Type B pancreatic cell (in vitro differentiated cells): ENCODE results near the gene MICAL3. TPM values are rescaled to one million over a fixed set of nuclear protein-coding genes. Genes with fewer than 3 reads are reported as not detected.

Experiments used
- DNase-seq: peaks from one replicate; pipeline ENCODE4 v3.0.0; 2021; ENCODE audit warnings: mixed read lengths; ENCODE audit not compliant: unreplicated experiment; ENCODE audit errors: extremely low spot score
- H3K27ac Mint-ChIP-seq: 2 replicates; pipeline ENCODE4 v1.8.0; 2021; ENCODE audit warnings: mild to moderate bottlenecking, mixed read lengths
- H3K27me3 Mint-ChIP-seq: 2 replicates; pipeline ENCODE4 v1.8.0; 2021; ENCODE audit warnings: mixed read lengths
- H3K36me3 Mint-ChIP-seq: 2 replicates; pipeline ENCODE4 v1.8.0; 2021; ENCODE audit warnings: mixed read lengths
- H3K4me1 Mint-ChIP-seq: one replicate; pipeline ENCODE4 v1.8.0; 2021; ENCODE audit warnings: mixed read lengths; ENCODE audit not compliant: unreplicated experiment
- H3K4me3 Mint-ChIP-seq: 2 replicates; pipeline ENCODE4 v1.8.0; 2021; ENCODE audit warnings: mild to moderate bottlenecking, mixed read lengths
- H3K9me3 Mint-ChIP-seq: 2 replicates; pipeline ENCODE4 v1.8.0; 2021; ENCODE audit warnings: mixed read lengths
- total RNA-seq: library from RNA; stranded (reverse); gene quantifications from 2 replicates; pipeline ENCODE4 v1.2.1, GENCODE V29; 2021; ENCODE audit warnings: low replicate concordance
- TF ChIP-seq, protein P1 (sequence below): fragments of 200-600 bp; sonication (generic); conservative IDR thresholded peaks from 2 replicates; pipeline ENCODE4 v1.5.0; 2021; ENCODE audit warnings: antibody characterized with exemption, mild to moderate bottlenecking

MICAL3 gene
- total RNA-seq, 1 donor from 2014 or later = 56.4 TPM

DNA sequence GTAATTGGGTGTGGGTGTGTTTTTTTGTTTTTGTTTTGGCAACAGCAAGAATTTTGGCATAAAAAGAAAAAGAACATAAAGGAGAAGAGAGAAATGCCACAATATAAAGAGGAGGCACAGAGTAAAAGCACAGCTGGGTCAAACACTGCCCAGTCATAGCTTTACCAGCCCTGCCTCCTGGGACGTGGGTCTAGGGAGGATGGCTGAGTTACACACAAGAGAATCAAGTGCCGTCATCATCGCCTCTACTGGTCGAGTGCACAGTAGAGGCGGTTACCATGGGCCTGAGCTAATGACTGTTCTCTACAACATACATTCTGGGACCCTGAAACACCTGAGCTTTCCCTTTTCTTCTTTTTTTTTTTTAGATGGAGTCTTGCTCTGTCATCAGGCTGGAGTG is 162.5 kb downstream of the MICAL3 start:
- Mint-ChIP-seq H3K9me3 (no peaks in the 10 kb centered on the region), H3K36me3 (peaks cover 13% of the 10 kb centered on the region), H3K27me3 (no peaks in the 10 kb centered on the region), H3K27ac (no peak overlapping the region), H3K4me3 (no peak overlapping the region), H3K4me1 (peaks cover 2% of the 10 kb centered on the region)
- no peak for DNase-seq
- TF ChIP-seq, protein P1, sequence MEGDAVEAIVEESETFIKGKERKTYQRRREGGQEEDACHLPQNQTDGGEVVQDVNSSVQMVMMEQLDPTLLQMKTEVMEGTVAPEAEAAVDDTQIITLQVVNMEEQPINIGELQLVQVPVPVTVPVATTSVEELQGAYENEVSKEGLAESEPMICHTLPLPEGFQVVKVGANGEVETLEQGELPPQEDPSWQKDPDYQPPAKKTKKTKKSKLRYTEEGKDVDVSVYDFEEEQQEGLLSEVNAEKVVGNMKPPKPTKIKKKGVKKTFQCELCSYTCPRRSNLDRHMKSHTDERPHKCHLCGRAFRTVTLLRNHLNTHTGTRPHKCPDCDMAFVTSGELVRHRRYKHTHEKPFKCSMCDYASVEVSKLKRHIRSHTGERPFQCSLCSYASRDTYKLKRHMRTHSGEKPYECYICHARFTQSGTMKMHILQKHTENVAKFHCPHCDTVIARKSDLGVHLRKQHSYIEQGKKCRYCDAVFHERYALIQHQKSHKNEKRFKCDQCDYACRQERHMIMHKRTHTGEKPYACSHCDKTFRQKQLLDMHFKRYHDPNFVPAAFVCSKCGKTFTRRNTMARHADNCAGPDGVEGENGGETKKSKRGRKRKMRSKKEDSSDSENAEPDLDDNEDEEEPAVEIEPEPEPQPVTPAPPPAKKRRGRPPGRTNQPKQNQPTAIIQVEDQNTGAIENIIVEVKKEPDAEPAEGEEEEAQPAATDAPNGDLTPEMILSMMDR = no peak

DNA sequence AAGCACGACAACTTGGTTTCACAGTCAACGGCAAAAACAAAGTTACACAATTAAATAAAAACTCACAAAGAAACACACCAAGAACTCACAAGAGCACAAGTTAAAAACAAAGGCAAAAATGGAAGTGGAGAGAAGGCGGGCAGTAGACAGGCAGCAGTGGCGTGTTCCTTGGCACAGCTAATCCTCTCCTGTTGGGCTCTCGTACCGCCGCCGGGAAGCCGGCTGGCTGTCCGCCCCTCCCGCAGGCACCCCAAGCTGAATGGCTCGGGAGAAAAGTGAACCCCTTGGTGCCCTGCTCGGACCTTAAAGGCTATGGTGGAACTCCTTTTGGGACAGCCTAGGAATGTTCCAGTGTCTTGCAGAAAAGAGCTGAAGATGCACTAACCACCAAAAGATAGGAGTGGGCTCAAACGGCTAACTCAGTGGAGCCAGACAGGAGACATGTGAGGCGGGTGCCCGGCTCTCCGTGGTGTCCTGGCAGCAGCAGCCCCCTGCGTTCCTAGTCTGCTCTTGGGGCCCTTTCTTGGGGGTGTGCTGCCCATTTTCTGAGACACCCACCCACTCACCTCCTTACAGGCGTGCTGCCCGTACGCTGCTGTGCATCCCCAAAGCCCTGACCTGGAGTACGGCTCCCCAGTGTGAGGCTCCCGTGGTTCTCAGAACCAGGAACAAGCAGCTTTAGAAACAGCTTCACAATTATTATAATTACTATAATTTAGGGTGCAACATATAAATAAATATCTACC is 164.0 kb downstream of the MICAL3 start:
- no peaks in the 10 kb centered on the region for H3K9me3 Mint-ChIP-seq
- DNase-seq = no peak
- no peak overlapping the region for H3K27ac Mint-ChIP-seq
- H3K4me3 Mint-ChIP-seq = no peak overlapping the region
- H3K36me3 Mint-ChIP-seq = peaks cover 11% of the 10 kb centered on the region
- TF ChIP-seq, protein P1 = no peak
- no peaks in the 10 kb centered on the region for H3K4me1 Mint-ChIP-seq
- no peaks in the 10 kb centered on the region for H3K27me3 Mint-ChIP-seq

DNA sequence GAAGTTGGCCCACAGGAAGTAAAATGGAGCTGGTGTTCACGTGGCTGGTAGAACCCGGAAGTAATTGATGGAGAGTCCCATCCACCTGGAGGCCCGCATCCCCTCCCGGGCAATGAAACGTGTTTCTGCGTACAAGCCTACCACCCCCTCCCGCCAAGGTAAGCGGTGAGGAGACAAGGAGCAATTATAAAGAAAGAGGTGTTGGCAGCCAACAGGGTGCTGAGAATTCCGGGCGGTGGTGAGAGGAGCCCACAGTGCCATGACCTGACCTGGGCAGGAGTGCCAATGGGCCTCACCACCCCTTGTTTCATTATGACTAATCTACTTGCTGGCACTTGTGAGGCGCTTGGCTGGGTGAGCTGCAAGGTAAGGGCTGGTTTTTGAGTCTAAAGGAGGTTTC is 166.3 kb downstream of the MICAL3 start:
- DNase-seq = no peak
- Mint-ChIP-seq H3K27ac (no peak overlapping the region), H3K4me1 (no peaks in the 10 kb centered on the region), H3K4me3 (no peak overlapping the region), H3K27me3 (no peaks in the 10 kb centered on the region), H3K36me3 (peaks cover 4% of the 10 kb centered on the region), H3K9me3 (no peaks in the 10 kb centered on the region)
- TF ChIP-seq, protein P1 = no peak

DNA sequence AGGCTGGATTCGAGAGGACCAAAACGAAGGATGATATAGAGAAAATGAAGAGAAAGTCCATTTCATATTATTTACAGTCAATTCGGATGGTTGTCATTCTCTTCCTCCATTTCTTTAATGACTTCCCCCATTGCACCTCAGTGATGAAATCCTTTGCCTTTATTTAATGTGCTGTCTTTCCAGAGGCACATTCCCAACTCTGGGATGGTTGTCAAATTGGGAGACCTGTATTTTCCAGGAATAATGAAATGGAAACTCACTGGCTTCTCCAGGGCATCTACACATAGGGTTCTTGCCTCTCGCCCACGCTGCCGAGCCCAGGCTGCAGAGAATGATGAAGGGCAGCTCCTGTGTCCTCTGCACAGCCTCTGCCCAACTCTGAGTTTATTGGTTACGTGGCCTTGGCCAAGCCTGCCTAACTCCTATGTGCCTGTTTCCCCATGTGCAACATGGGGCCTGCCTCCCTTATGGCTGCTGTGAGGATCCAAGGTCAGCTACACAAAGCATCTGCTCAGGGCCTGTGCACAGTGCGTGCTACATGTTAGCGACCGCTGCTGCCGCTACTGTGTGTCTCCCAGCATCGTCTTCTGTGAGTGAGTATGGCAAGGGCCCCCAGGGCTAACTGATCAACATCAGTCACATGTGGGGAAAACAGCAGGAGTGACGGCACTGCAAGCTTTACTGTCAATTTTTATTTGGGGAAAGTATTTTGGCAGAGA is 168.6 kb downstream of the MICAL3 start:
- no peak for DNase-seq
- H3K4me1 Mint-ChIP-seq = peaks cover 4% of the 10 kb centered on the region
- H3K9me3 Mint-ChIP-seq = no peaks in the 10 kb centered on the region
- no peak overlapping the region for H3K4me3 Mint-ChIP-seq
- H3K36me3 Mint-ChIP-seq = peaks cover 3% of the 10 kb centered on the region
- H3K27ac Mint-ChIP-seq = peak overlapping the region; percentile 41
- no peaks in the 10 kb centered on the region for H3K27me3 Mint-ChIP-seq
- TF ChIP-seq, protein P1 = no peak

DNA sequence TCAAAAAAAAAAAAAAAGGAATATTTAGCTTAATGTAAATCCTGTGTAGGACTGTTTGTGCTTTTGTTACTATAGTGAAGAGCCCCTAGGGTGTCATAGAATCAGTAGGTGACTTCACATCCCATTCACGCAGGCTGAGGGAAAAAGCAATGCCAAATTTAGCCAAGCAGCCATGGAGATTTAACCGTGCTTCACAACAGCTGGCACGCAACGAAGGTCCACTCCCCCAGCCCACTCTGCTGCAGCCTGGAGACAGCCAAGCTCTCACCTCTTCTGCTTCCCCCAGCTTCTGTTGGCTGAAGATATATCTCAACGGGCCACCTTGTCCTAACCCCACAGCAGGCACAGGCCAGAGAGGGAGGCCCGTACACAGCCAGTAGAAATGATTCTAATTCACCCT is 171.3 kb downstream of the MICAL3 start:
- Mint-ChIP-seq H3K36me3 (peaks cover 3% of the 10 kb centered on the region), H3K4me3 (no peak overlapping the region), H3K27ac (no peak overlapping the region), H3K9me3 (no peaks in the 10 kb centered on the region), H3K27me3 (no peaks in the 10 kb centered on the region), H3K4me1 (peaks cover 4% of the 10 kb centered on the region)
- DNase-seq = no peak
- TF ChIP-seq, protein P1 = no peak
